Activated T-helper 2 cell treated with anti-CD3 and anti-CD28 coated beads, Interferon-gamma antibody, Interleukin-2, Interleukin-4, amounts not matched to agents 10 μg/mL and 5 μg/mL and 100 μg/mL, durations not matched to agents 14 hours and 24 hours and 36 hours (primary cell): ENCODE measurements around the gene EHF. TPM values are rescaled to one million over a fixed set of nuclear protein-coding genes. Genes with fewer than 3 reads are reported as not detected.
"Not testable (repeated sequence)": the region's sequence is repeated elsewhere in the genome, so short reads cannot be mapped to it uniquely, and the experiment has no call there.

ENCODE experiments used
- DNase-seq: peaks from one replicate; pipeline ENCODE4 v3.0.0; 2021; ENCODE audit warnings: low spot score
- H3K27ac Mint-ChIP-seq: one replicate; pipeline ENCODE4 v1.8.0; 2021; ENCODE audit warnings: mixed read lengths
- H3K27me3 Mint-ChIP-seq: one replicate; pipeline ENCODE4 v1.8.0; 2021; ENCODE audit warnings: low read depth, mixed read lengths
- H3K36me3 Mint-ChIP-seq: one replicate; pipeline ENCODE4 v1.8.0; 2021; ENCODE audit warnings: low read depth, mixed read lengths
- H3K4me1 Mint-ChIP-seq: one replicate; pipeline ENCODE4 v1.8.0; 2021; ENCODE audit warnings: low read depth, mixed read lengths
- H3K4me3 Mint-ChIP-seq: one replicate; pipeline ENCODE4 v1.8.0; 2021; ENCODE audit warnings: low read depth, mild to moderate bottlenecking, moderate library complexity, mixed read lengths
- H3K9me3 Mint-ChIP-seq: one replicate; pipeline ENCODE4 v1.8.0; 2021; ENCODE audit warnings: mixed read lengths
- intact Hi-C: fragments of 100-400 bp; cut with micrococcal nuclease; formaldehyde crosslinking; loops from one replicate; pipeline ENCODE4 v1.15.1; 2023
- total RNA-seq: library from RNA; stranded (reverse); gene quantifications from 2 replicates; pipeline ENCODE4 v1.2.3, GENCODE V29; 2022

Gene EHF
- total RNA-seq, 1 donor from 2014 or later, result not detected

DNA sequence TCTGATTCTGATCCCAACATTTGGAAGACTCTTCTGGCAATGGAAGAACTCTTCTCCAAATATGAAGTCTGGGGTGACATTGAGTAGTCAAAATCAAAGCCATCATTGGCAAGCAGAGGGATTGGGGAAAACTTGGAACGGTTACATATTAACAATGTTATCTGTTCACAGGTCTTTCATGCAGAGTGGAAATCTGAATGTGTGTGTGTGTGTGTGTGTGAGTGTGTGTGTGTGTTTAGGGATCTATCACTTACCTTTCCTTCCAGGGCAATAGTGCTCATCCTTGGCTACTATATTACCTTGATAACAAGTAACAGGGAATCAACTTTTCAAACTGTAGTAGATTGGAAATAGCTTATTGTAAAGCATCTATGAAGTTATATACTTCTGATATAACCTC, 55.3 kb downstream of the EHF start:
- no peaks in the 10 kb centered on the region for H3K36me3 Mint-ChIP-seq
- intact Hi-C loops, result no loop called here
- no peak overlapping the region for H3K27ac Mint-ChIP-seq
- H3K4me1 Mint-ChIP-seq, result no peaks in the 10 kb centered on the region
- DNase-seq, result no peak
- peaks cover 42% of the 10 kb centered on the region for H3K27me3 Mint-ChIP-seq
- H3K4me3 Mint-ChIP-seq, result no peak overlapping the region
- H3K9me3 Mint-ChIP-seq, result no peaks in the 10 kb centered on the region

DNA sequence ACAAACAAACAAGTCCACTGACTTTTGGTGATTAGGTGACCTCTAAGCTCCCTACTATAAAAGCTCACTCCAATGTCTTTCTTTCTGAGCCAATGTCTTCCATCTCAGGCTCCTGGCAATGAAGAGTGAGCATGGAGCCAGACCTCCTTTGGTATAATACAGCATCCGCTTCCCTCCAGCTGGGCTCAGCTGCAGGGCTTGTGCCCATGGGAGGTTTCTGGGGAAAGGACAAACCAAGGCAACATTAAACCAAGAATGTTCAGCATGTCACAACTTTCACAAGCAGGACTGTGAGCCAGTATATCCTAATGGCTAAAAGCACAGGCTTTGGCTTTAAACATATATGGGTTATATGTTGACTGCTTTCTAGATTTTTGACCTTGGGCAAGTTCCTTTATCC, 58.8 kb downstream of the EHF start:
- intact Hi-C loops, result no loop called here
- Mint-ChIP-seq H3K4me1 (no peaks in the 10 kb centered on the region), H3K36me3 (no peaks in the 10 kb centered on the region), H3K27me3 (peaks cover 22% of the 10 kb centered on the region), H3K27ac (no peak overlapping the region), H3K4me3 (no peak overlapping the region), H3K9me3 (no peaks in the 10 kb centered on the region)
- DNase-seq, result no peak

GRCh38 chr11:34680206-34680605, 59.3 kb downstream of the EHF start:
- intact Hi-C loops, result no loop called here
- no peak for DNase-seq
- Mint-ChIP-seq H3K27me3 (peaks cover 19% of the 10 kb centered on the region), H3K36me3 (no peaks in the 10 kb centered on the region), H3K9me3 (no peaks in the 10 kb centered on the region), H3K4me1 (no peaks in the 10 kb centered on the region), H3K4me3 (no peak overlapping the region), H3K27ac (no peak overlapping the region)

DNA sequence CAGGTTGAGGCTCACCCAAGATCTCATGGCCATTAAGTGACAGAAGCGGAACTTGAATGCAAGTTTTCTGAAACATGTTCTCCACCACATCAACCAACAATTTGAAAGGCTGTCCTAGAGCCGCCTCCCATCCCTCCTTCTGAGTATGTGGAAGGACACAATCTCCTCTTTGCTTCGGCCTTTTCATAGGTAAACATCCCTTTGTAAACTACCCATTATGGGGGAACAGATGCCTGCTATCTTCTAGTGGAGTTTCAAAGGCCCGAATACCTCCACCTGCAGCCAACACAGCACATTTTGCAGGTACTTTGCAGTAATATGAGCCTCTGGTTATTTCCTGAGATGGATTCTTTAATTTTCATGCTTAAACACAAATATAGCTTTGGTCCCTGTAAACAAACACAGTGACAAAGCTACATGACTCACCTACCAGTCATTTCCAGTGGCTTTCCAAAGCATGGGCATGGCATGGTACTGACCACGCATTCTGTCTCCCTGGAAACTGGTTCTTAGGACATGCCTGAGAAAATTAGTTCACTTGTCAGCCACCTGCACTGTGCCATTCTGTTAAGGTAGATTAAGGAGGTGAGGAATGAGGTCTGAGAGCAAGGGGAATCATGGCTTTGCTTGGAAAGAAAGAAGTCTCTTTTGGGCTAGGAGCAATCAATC, 60.2 kb downstream of the EHF start:
- no peaks in the 10 kb centered on the region for H3K9me3 Mint-ChIP-seq
- no peak for DNase-seq
- H3K4me1 Mint-ChIP-seq, result no peaks in the 10 kb centered on the region
- intact Hi-C loops, result no loop called here
- H3K27ac Mint-ChIP-seq, result no peak overlapping the region
- no peak overlapping the region for H3K4me3 Mint-ChIP-seq
- peaks cover 17% of the 10 kb centered on the region for H3K27me3 Mint-ChIP-seq
- no peaks in the 10 kb centered on the region for H3K36me3 Mint-ChIP-seq

DNA sequence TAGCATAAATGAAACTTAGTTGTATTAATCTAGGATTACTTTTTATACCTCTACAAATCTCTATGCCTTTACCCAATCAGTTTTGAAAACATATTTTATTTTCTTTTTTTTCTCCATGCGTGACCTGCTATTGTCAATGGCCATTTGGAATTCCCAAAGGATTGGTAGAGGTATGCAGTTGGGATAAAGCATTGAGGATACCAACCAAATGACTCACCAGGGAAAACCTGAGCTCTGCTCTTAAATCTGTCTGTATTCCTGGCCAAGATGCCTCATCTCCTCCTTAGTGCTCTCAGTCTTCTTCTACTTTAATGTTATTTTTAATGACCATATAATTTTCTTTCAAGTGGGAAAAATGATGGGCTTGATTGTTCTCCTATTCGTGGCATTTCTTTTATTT, 61.9 kb downstream of the EHF start:
- no peaks in the 10 kb centered on the region for H3K4me1 Mint-ChIP-seq
- intact Hi-C loops, result no loop called here
- no peak for DNase-seq
- no peak overlapping the region for H3K4me3 Mint-ChIP-seq
- peaks cover 12% of the 10 kb centered on the region for H3K27me3 Mint-ChIP-seq
- H3K27ac Mint-ChIP-seq, result no peak overlapping the region
- H3K36me3 Mint-ChIP-seq, result no peaks in the 10 kb centered on the region
- H3K9me3 Mint-ChIP-seq, result no peaks in the 10 kb centered on the region

DNA sequence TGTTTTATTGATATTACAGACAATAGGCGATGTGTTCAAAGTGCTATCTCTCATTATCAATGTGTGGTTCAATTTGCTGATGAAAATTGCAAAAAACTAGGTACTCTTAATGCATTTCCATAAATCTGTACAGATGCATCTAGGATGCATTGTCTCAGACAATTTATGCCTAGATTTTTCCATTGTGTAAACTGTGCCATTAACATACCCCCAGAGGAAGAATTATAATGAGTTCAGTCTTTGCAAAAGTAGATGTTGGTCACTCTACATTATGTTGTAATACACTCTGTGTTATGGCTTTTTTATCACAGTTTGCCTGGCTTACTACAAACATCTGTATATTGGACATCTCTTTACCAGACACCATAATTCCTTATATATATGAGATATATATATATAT, 62.5 kb downstream of the EHF start:
- Mint-ChIP-seq H3K27me3 (peaks cover 9% of the 10 kb centered on the region), H3K4me1 (no peaks in the 10 kb centered on the region), H3K27ac (no peak overlapping the region), H3K9me3 (no peaks in the 10 kb centered on the region), H3K36me3 (no peaks in the 10 kb centered on the region), H3K4me3 (no peak overlapping the region)
- intact Hi-C loops, result no loop called here
- DNase-seq, result no peak

DNA sequence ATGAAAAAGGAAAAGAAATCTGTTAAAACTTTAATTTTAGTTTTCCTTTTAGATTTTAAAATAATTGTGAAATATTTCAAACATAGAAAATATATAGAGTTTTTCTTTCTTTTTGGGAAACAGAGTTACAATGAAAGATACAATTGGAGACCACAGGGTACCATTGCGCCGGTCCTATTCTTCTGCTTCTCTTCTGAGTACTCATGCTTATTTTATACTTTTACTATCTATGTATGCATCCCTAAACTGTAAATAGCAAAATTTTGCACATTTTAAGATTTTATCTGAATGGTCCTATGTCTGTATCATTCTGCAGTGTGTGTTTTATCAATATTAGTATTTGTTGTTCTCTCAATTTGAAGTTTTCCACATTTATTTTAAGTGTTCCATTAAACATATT, 65.0 kb downstream of the EHF start:
- Mint-ChIP-seq H3K27me3 (peaks cover 4% of the 10 kb centered on the region), H3K27ac (no peak overlapping the region), H3K4me1 (no peaks in the 10 kb centered on the region), H3K36me3 (no peaks in the 10 kb centered on the region), H3K4me3 (no peak overlapping the region), H3K9me3 (no peaks in the 10 kb centered on the region)
- intact Hi-C loops, result loop anchor here (2.0 kb wide), 1 partner anchor 35 kb away; no protein-coding TSS in a partner anchor
- DNase-seq, result no peak

- intact Hi-C loops, H3K4me3 Mint-ChIP-seq, H3K27ac Mint-ChIP-seq, H3K4me1 Mint-ChIP-seq, H3K27me3 Mint-ChIP-seq, H3K9me3 Mint-ChIP-seq, DNase-seq, H3K36me3 Mint-ChIP-seq: not testable (repeated sequence)
Observed at GRCh38 chr11:34692299-34692698, 71.4 kb downstream of the EHF start.

DNA sequence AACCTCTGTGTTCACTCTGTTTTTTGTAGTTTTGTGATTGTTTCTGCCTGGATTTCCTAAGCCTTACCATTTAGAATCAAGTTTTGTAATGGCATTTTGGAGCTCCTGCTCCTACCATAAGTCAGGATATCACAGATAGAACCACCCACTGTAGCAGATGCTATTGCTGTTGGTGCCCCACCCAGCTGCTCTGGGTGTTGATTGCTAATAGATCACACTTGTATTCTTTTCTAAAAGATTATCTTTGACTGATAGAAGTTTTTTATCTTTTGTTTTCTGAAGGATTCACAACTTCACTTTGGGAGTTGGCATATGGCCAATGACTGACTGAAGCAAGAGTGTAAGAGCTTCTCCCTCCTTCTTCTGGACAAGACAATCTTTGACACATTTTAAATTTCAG, 76.0 kb downstream of the EHF start:
- Mint-ChIP-seq H3K27me3 (peaks cover 11% of the 10 kb centered on the region), H3K27ac (no peak overlapping the region), H3K4me1 (no peaks in the 10 kb centered on the region), H3K36me3 (no peaks in the 10 kb centered on the region), H3K9me3 (no peaks in the 10 kb centered on the region), H3K4me3 (no peak overlapping the region)
- no peak for DNase-seq
- intact Hi-C loops, result no loop called here

DNA sequence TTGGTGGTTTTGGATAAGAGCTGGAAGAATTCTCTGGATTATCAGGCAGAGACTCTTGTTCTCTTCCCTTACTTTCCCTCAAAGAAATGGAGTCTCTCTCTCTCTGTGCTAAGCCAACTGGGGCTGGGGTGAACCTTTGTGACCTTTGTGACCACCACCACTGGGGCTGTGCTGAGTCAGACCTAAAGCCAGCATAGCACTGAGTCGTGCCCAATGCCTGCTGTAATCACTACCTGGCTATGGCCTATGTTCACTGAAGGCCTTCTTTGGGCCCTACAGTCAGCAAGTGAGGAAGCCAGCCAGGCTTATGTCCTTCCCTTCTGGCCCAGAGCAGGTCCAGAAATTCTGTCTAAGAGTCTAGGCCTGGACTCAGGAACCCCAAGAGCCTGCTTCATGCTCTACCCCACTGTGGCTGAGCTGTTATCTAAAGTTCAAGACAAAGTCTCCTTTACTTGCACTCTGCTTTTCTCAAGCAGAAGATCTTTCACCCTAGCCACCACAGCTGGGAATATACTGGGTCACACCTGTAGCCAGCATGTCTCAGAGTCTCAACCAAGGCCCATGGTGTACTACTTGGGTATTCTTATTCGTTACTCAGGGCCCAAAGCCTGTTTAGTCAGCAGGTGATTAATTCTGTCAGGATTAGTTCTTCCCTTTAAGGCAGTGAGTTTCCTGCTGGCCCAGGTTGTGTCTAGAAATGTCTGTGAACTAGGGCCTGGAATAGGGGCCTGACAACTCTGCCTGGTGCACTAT, 86.0 kb downstream of the EHF start:
- Mint-ChIP-seq H3K4me1 (no peaks in the 10 kb centered on the region), H3K27me3 (peaks cover 8% of the 10 kb centered on the region), H3K9me3 (peaks cover 4% of the 10 kb centered on the region), H3K4me3 (no peak overlapping the region), H3K36me3 (no peaks in the 10 kb centered on the region), H3K27ac (no peak overlapping the region)
- intact Hi-C loops, result no loop called here
- no peak for DNase-seq

DNA sequence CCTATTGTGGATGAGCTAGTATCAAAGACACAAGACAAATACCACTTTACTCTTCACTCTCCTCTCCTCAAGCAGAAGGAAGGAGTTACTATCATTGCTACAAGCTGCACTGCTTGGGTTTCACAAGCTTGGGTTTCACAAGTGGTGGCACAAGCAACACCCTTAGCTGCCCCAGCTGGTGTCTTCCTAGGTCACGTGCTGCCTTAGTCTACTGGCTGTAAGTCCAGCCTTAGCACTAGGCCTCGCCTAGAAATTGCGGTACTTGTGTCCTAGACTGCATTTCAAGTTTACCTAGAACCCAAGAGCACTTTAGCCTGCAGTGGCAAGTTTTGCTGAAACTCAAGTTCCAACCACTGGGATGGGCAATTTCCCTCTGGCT, 86.6 kb downstream of the EHF start:
- DNase-seq, result no peak
- H3K27me3 Mint-ChIP-seq, result peaks cover 8% of the 10 kb centered on the region

More for the DNA sequence above, 86.6 kb downstream of the EHF start:
- intact Hi-C loops, result no loop called here
- Mint-ChIP-seq H3K4me1 (no peaks in the 10 kb centered on the region), H3K9me3 (peaks cover 6% of the 10 kb centered on the region), H3K4me3 (no peak overlapping the region), H3K27ac (no peak overlapping the region), H3K36me3 (no peaks in the 10 kb centered on the region)
